ENCODE data around the gene PNLIPRP3.

The PNLIPRP3 gene

DNA sequence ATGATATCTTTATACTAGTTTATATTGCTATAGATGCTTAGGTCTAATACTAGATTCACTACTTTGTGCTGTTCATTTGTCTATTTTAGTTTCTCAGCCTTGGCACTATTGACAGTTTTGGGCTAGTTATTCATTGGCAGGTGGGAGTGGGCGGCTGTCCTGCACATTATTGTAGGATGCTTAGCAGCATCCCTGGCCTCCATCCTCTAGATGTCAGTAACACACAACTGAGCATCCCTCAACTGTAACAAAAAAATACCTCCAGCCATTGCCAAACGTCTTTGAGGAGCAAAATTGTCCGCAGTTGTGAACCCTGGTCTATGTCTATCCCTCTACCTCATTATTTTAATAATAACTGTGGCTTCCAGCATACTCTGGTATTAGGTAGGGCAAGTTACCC lies 83.7 kb downstream of the PNLIPRP3 start:
- no peak for DNase-seq

DNA sequence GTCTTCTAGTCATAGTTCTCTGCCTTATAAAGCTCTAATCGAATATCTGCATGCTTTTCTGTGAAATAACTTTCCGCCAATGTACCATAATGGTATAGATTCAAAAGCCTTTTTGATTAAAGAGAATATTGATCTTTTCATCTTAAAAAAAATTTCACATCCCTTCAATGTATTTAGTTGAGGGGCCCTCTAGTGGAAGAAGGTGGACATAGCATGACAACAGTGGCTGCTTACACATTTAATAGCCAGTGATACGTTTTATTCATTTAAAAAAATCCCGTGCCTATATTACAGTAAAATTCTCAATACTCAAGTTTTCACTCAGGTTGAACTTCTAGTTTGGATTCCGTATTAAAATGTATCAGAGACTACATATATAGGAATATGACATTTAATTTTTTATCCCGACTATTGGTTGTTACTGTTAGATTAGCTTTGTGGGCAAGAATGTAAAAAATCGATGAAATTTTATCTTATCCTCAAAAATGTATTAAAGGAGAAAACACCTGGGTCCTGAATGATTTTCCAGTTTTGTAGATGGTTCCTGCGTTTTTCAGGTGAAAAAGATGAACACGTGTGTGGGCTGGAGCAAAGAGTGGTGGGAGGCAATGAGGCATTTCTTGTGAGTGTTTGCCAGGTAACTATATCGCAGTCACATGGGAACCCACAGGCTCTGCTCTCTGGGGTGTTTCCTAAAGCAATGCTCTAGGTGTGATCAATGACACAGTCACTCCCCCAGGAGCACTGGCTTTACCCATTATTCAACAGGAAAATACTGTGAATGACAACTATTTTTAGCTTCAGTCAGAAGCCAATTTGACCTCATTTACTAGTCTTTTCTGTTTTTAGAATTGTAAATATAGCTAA lies 94.0 kb downstream of the PNLIPRP3 start:
- DNase-seq = no peak

DNA sequence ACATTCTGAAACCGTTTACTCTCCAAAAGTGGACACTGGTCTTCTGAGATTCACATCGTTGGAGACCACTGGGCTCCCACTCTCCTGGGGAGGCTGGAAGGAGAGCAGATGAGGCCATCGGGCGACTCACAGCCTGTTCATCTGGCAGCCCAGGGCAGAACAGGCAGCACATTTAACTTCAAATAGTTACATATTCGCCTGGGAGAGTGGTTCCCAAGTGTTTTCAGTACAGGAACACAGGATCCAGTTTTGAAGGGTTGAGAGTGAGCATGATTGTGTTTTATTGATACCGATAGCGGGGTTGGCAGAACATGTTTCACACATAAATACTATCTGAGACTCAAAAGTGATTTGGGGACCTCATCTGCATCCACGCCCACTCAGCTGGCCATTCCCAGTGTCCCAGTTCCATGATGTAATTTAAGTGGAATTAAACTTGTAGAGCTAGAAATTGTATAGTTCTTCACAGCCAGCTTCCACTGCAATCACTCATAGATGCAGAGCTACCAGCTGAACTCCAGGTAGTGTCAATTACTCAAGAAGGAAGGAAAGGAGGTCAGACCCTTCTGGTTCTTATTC lies 95.2 kb downstream of the PNLIPRP3 start:
- DNase-seq = no peak

DNA sequence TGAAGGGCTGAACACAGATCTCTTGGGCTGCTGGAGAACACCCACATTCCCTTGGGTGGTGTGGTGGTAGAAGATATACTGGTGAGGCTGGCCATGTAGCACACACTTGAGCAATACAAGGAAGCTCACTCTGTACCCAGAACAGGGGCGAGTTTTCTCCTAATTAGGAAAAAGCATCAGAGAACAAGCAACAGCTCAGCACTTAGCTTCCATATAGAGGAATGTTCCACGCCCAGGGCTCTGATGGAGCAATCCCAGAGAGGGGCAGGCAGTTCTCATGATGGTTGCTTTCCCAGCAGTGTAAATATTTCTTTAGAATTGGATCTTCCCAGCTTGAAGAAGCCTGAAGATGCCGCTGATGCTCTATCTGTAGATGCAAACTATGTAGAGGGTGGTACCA lies 97.1 kb downstream of the PNLIPRP3 start:
- no peak for DNase-seq

DNA sequence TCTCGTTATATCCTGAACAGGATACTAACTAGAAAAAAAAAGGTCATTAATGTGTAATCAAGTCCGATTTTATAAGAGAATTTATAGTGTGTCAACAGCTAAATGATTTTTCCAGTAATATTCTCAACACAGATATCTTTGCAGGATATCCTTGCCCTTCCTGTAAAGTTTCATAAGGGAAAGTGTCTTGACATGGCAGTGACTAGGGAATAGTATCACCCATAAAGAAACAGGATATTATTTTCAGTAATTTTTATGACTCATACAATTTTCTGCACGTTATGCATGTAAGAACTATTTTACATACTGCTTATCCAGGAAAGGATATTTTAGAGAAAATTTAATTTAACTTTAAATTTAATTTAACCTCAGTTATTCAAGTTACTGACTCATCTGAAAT lies 98.6 kb downstream of the PNLIPRP3 start:
- no peak for DNase-seq

All from 8988T (cell line).